NCI-H1417 (cell line): ENCODE data around the gene LGALS1.
A peak's percentile ranks its signal among the peaks of the same experiment; 100 is the strongest.

Experiments
- DNase-seq, 3 experiments: peaks; one replicate each; lab custom pipeline; 2025; lab: John Stamatoyannopoulos, UW

Gene LGALS1

GRCh38 chr22:37674951-37675929 is at the start of gene LGALS1:
TSS of gene LGALS1 (plus strand) at chr22:37675636. CDS start at chr22:37675703, 67 bp downstream.
- DNase-seq: peak; percentile 9 to 14 (median 12)

- no peak for DNase-seq
Observed at GRCh38 chr22:37625737-37626136, 49.7 kb upstream of the LGALS1 start.

- DNase-seq: no peak
Observed at GRCh38 chr22:37626144-37626543, 49.3 kb upstream of the LGALS1 start.

DNA sequence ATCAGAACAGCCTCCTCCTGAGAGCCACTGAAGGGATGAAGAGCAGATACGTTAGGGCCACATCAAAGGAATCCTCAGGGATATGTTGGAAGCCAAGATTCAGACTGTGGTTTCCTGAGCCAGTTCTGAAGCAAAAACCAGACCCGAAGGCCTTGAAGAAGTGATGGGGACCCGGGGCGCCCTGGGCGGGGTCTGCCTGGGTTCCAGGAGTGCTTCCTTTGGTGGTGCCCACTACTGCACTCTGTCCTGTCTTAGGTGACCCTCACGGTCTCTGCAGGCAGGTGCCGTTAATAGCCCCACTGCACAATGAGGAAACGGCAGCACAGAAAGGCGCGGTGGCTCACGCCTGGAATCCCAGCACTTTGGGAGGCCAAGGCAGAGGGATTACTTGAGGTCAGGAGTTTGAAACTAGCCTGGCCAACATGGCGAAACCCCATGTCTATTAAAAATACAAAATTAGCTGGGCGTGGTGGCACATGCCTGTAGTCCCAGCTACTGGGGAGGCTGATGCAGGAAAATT is 48.8 kb upstream of the LGALS1 start:
- DNase-seq: no peak

DNA sequence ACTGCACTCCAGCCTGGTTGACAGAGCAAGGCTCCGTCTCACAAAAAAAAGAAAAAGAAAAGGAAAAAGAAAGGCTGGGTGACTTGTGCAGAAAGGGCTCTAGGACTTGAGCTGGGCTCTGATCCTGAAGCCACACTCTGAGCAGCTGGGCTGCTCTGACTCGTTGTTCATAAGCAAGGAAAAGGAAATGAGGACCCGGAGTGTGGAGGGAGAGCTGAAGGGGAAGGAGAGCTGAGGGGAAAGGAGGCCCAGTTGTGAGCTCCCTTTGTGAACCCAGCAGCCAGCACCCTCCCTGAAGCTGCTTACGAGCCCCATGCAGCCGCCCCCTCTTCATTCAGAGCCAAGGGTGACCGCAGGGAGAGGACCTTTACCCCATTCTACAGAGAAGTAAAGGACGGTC is 48.3 kb upstream of the LGALS1 start:
- DNase-seq: no peak

DNA sequence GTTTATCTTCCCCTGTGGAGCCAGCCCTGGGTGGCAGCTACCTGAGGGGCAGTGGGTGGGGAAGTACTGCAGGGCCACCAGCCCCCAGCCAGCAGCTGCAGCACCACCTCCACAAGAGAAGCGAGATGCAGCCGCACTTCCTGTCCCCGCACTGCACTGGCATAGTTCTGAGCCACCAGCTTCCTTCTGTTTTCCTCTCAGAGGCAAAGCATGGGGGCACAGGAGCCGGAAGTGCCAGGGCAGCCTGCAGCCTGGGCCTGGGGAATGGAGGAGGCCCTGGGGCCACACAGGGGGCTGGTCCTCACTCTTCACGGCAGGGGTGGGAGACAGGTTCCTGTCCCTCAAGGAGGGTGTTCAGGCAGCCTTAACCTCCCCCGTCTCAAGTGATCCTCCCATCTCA is 47.9 kb upstream of the LGALS1 start:
- no peak for DNase-seq

GRCh38 chr22:37628830-37629229 is 46.6 kb upstream of the LGALS1 start:
- DNase-seq: no peak

GRCh38 chr22:37629928-37630327 is 45.5 kb upstream of the LGALS1 start:
- DNase-seq: no peak

GRCh38 chr22:37630839-37631435 is 44.5 kb upstream of the LGALS1 start:
- DNase-seq: no peak

DNA sequence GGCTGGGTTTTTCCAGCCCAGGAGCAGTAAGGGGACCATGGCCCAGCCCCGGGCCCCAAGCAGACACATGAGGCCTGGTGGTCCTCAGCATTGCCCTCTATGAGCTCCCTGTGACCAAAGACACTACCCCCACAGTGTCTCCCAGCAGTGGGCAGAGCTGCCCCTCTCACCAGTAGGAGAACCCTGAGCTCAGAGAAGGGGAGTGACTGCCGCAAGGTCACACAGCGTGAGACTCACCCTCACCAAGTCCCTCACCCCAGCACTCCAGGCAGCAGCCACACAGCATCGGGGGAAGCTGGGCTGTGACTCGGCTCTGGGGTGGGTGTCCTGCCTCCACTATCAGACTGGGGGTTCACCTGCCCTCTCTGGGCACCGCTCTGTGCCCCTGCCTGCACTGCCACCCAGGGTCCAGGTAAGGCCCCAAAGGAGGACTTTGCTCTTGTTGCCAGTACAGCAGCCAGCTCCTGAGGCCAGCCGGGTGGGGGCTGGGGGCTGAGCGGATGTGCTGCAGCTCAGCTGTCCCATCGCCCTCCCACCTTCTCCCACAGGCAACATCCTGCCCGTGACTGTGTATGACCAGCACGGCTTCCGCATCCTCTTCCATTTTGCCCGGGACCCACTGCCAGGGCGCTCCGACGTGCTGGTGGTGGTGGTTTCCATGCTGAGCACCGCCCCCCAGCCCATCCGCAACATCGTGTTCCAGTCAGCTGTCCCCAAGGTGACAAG is 43.8 kb upstream of the LGALS1 start:
- no peak for DNase-seq

GRCh38 chr22:37632174-37633088 is 43.0 kb upstream of the LGALS1 start:
- no peak for DNase-seq

- DNase-seq: no peak
Observed at GRCh38 chr22:37633089-37633624, 42.3 kb upstream of the LGALS1 start.

GRCh38 chr22:37633625-37634416 is 41.6 kb upstream of the LGALS1 start:
- no peak for DNase-seq

DNA sequence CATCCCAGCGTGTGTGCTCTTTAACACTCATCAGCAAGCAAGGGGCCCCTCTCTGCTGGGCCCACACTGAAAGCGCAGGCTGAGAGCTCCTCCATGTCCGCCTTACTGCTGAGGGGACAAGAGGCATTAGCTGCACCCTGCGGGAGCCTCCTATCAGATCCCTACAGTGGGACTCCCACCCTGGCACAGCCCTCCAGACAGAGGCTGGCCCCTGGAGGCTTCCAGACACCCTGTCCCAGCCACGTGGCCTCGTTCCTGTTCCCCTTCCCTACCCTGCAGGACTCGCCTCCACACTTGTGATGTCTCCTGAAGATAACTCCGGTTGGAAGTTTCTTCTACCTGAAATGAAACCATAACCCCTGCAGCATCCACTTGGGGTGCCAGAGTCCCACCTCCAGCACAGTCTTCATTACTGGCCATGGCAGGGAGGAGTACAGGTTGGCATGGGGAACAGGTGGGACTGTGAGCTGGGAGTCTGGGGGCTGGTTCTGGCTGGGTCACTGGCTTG is 41.0 kb upstream of the LGALS1 start:
- no peak for DNase-seq

GRCh38 chr22:37635157-37635556 is 40.3 kb upstream of the LGALS1 start:
- no peak for DNase-seq

DNA sequence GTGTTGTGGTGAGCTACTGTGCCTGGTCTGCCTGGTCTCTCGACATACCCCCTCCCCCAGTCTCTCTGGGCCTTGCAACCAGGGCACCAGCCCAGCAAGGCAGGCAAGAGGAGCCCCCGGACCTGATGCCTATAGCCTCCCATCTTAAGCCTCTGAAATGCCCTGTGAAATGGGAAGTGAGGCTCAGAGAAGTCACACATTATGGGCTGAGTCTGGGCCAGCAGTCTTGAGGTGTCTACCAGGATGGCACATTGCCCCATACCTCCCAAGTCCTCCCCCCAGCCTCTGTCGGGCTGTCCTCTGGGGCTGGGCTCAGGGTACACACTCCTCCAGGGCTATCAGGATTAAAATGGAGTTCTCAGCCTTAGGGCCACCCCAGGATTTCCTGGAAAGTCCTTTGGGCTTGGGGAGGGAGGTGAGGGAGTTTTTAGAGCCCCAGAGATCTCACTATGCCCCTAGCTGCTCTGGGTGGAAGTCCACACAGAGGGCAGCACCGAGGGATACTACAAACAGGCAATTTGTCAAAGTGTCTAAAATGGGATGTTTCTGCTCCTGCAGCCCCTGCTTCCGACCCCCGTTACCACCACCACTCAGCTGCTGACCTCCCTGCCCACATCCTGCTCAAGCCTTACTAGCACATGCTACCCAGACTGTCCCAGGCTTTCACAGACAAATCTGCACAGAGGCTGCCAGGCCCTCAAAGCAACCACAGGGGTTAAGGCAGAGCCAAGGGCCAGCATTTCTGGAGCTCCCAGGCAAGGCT is 39.1 kb upstream of the LGALS1 start:
- no peak for DNase-seq

DNA sequence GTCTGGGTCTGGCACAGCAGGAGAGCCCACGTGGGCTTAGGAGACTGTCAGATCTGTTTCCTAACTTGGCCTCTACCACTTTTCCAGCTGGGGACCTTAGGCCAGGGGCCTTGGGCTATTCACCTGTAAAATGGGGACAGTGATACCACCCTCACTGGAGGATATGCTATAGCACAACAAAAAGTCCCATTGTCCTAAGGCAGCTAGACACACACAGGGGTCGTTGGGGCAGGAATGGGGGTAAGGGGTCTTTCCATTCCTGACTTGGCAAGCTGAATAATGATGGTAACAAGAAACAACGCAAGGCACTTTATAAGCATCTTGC is 38.5 kb upstream of the LGALS1 start:
- DNase-seq: no peak

GRCh38 chr22:37638391-37639069 is 36.9 kb upstream of the LGALS1 start:
- no peak for DNase-seq
